ENCODE measurements around the gene PTPRN2.

DNA sequence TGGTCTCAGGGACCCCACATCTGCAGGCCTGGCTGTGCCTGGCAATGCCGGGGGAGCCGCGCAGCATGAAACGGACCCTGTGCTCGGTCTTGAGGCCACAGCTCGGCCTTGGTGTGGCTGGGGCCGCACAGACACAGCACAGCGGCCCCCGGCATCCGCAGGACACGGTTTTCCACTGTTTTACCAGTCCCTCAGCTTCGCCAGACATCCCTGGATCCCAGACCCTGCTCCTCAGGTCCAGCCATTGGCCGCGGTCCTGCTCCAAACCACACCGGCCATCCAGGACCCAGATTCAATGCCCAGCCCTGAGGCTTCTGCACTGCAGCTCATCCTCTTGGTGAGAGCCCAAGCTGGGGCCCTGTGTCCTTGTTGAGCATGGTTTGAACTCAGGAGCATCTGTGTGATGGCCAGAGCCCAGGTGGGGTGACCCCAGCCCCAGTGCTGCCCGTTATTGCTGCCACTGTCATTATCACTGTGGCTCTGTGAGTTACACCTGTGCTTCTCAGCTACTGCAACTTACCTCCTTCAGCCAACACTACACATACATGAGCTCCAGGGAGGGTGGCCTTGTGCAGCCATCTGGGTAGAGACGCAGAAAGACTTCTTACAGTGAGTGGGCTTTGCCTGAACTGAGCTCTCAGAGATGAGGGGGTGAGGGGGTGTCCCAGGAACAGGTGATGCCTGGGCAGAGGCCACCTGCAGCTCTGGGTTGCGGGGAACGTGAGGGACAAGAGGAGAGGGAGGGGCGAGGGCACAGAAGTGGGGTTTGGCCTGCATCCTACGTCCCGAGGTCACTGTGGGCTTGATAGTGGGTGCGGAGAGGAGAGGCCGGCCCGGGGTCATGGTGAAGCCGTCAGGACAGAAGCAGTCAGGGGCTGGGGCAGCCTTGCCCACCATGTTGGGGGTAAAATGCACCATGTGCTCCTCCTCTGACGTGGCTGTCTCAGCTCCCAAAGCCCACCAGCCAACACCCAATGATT lies 567.6 kb downstream of the PTPRN2 start:
- TF ChIP-seq GATA3 (IDR thresholded peaks at IDR 0.05; ENCODE audit: low read depth, low read length) (no peak), GATA2 (IDR thresholded peaks at IDR 0.05; ENCODE audit: low read depth, low read length) (no peak)

All from SH-SY5Y (cell line).